ENCODE results near the gene TCFL5. TPM values are rescaled to one million over a fixed set of nuclear protein-coding genes. Genes with fewer than 3 reads are reported as not detected.
"Not testable (repeated sequence)": the region's sequence is repeated elsewhere in the genome, so short reads cannot be mapped to it uniquely, and the experiment has no call there.

TCFL5 gene
- total RNA-seq, 1 donor from 2014 or later = 8.2 TPM

DNA sequence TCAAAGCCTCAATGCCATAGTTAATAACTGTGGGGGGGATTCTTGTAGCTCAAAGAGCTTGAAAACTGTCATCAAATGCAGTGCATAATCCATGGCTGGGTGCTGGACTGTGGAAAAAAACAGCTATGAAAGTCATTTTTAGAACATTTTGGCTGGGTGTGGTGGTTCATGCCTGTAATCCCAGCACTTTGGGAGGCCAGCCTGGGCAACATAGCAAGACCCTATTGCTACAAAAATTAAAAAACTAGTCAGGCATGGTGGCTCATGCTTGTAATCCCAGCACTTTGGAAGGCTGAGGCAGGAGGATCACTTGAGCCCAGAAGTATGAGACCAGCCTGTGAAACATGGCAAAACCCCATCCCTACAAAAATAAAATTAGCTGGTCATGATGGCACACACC lies 12.2 kb downstream of the TCFL5 start:
- H3K4me3 ChIP-seq = no peak overlapping the region
- intact Hi-C loops (cut with DNase I) = no loop called here
- no peak for ATAC-seq
- no peak for TF ChIP-seq CTCF (IDR thresholded peaks at IDR 0.05)
- H3K27me3 ChIP-seq (ENCODE audit: low read depth) = no peaks in the 10 kb centered on the region
- no peaks in the 10 kb centered on the region for H3K4me1 ChIP-seq
- H3K27ac ChIP-seq = no peak overlapping the region
- H3K36me3 ChIP-seq = peaks cover 21% of the 10 kb centered on the region
- H3K9me3 ChIP-seq = no peaks in the 10 kb centered on the region
- DNase-seq = no peak

DNA sequence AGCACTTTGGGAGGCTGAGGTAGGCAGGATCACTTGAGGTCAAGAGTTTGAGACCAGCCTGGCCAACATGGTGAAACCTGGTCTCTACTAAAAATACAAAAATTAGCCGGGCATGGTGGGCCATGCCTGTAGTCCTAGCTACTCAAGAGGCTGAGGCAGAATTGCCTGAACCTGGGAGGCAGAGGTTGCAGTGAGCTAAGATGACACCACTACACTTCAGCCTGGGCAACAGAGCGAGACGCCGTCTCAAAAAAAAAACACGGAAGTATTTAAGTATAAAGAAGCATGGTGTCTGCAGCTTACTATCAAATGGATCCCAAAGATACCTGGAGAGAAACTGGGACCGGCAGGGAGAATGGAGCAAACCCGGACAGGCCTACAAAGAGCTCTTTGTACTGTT lies 12.7 kb downstream of the TCFL5 start:
- H3K27ac ChIP-seq; H3K9me3 ChIP-seq; H3K4me3 ChIP-seq; intact Hi-C loops (cut with DNase I); H3K27me3 ChIP-seq (ENCODE audit: low read depth); ATAC-seq; DNase-seq; H3K4me1 ChIP-seq: not testable (repeated sequence)
- peaks cover 16% of the 10 kb centered on the region for H3K36me3 ChIP-seq

GRCh38 chr20:62846166-62846890 lies 15.3 kb downstream of the TCFL5 start:
- Histone ChIP-seq H3K27ac (no peak overlapping the region), H3K4me1 (no peaks in the 10 kb centered on the region), H3K27me3 (ENCODE audit: low read depth) (no peaks in the 10 kb centered on the region), H3K4me3 (no peak overlapping the region), H3K9me3 (no peaks in the 10 kb centered on the region), H3K36me3 (no peaks in the 10 kb centered on the region)
- intact Hi-C loops (cut with DNase I) = no loop called here
- DNase-seq = no peak
- no peak for TF ChIP-seq CTCF (IDR thresholded peaks at IDR 0.05)
- ATAC-seq = no peak

GRCh38 chr20:62845416-62846160 lies 16.0 kb downstream of the TCFL5 start:
- no peaks in the 10 kb centered on the region for H3K27me3 ChIP-seq (ENCODE audit: low read depth)
- H3K4me1 ChIP-seq = no peaks in the 10 kb centered on the region
- no peak for TF ChIP-seq CTCF (IDR thresholded peaks at IDR 0.05)
- DNase-seq (no peak), ATAC-seq (no peak)
- intact Hi-C loops (cut with DNase I) = no loop called here
- no peak overlapping the region for H3K27ac ChIP-seq
- no peaks in the 10 kb centered on the region for H3K9me3 ChIP-seq
- no peaks in the 10 kb centered on the region for H3K36me3 ChIP-seq
- H3K4me3 ChIP-seq = no peak overlapping the region

- no peaks in the 10 kb centered on the region for H3K9me3 ChIP-seq
These were observed 17.4 kb downstream of the TCFL5 start for GRCh38 chr20:62844182-62844581.

More at GRCh38 chr20:62844182-62844581, 17.4 kb downstream of the TCFL5 start:
- Histone ChIP-seq H3K27ac (no peak overlapping the region), H3K27me3 (ENCODE audit: low read depth) (peaks cover 6% of the 10 kb centered on the region), H3K4me3 (no peak overlapping the region), H3K36me3 (no peaks in the 10 kb centered on the region), H3K4me1 (no peaks in the 10 kb centered on the region)
- intact Hi-C loops (cut with DNase I) = no loop called here
- ATAC-seq (no peak), DNase-seq (no peak)
- no peak for TF ChIP-seq CTCF (IDR thresholded peaks at IDR 0.05)
